Astrocyte (in vitro differentiated cells and primary cell): Measurements from ENCODE around the gene EN1. TPM values are rescaled to one million over a fixed set of nuclear protein-coding genes. Genes with fewer than 3 reads are reported as not detected.

Experiments used
- DNase-seq: peaks from one replicate; pipeline ENCODE4 v3.0.0-alpha.2; 2010; ENCODE audit warnings: low read depth
- FAIRE-seq: peaks from 2 replicates; lab custom pipeline; 2011; peaks lifted over from hg19 to GRCh38; lab: Jason Lieb, UNC
- H2AFZ ChIP-seq: 2 replicates; pipeline ENCODE4 v1.6.0; 2012; ENCODE audit warnings: low read depth, low read length, inconsistent platforms
- H3K27ac ChIP-seq: 2 replicates; pipeline ENCODE4 v1.5.1; 2011; ENCODE audit warnings: low read depth, low read length, inconsistent platforms
- H3K27me3 ChIP-seq: 2 replicates; pipeline ENCODE4 v1.6.0; 2011; ENCODE audit warnings: low read length, inconsistent platforms; ENCODE audit not compliant: insufficient read depth
- H3K36me3 ChIP-seq: 2 replicates; pipeline ENCODE4 v1.5.1; 2011; ENCODE audit warnings: low read length, inconsistent platforms; ENCODE audit not compliant: insufficient read depth
- H3K4me1 ChIP-seq: 2 replicates; pipeline ENCODE4 v1.5.1; 2011; ENCODE audit warnings: low read length, inconsistent platforms; ENCODE audit not compliant: insufficient read depth
- H3K4me2 ChIP-seq: 2 replicates; pipeline ENCODE4 v1.6.0; 2012; ENCODE audit warnings: low read length, inconsistent platforms
- H3K4me3 ChIP-seq: 2 replicates; pipeline ENCODE4 v1.5.1; 2011; ENCODE audit warnings: low read depth, mild to moderate bottlenecking, low read length, inconsistent platforms; ENCODE audit not compliant: insufficient read depth
- H3K79me2 ChIP-seq: 2 replicates; pipeline ENCODE4 v1.6.0; 2012; ENCODE audit warnings: mild to moderate bottlenecking, low read length, inconsistent platforms; ENCODE audit not compliant: insufficient read depth
- H3K9ac ChIP-seq: 2 replicates; pipeline ENCODE4 v1.6.0; 2012; ENCODE audit warnings: mild to moderate bottlenecking, low read length, inconsistent platforms
- H3K9me3 ChIP-seq: 2 replicates; pipeline ENCODE4 v1.5.1; 2012; ENCODE audit warnings: low read depth, mild to moderate bottlenecking, low read length, inconsistent platforms; ENCODE audit not compliant: insufficient read depth
- H4K20me1 ChIP-seq: 2 replicates; pipeline ENCODE4 v1.6.0; 2012; ENCODE audit warnings: low read length, inconsistent platforms; ENCODE audit not compliant: insufficient read depth
- H3K27ac Mint-ChIP-seq: one replicate; pipeline ENCODE4 v1.8.0; 2021; ENCODE audit warnings: mild to moderate bottlenecking, mixed read lengths; ENCODE audit not compliant: unreplicated experiment
- H3K27me3 Mint-ChIP-seq: one replicate; pipeline ENCODE4 v1.8.0; 2021; ENCODE audit warnings: low read depth, mixed read lengths; ENCODE audit not compliant: unreplicated experiment
- H3K36me3 Mint-ChIP-seq: one replicate; pipeline ENCODE4 v1.8.0; 2021; ENCODE audit warnings: low read depth, mixed read lengths; ENCODE audit not compliant: unreplicated experiment
- H3K4me1 Mint-ChIP-seq: one replicate; pipeline ENCODE4 v1.8.0; 2021; ENCODE audit warnings: low read depth, mixed read lengths; ENCODE audit not compliant: unreplicated experiment
- H3K4me3 Mint-ChIP-seq: one replicate; pipeline ENCODE4 v1.8.0; 2021; ENCODE audit warnings: mild to moderate bottlenecking, moderate library complexity, mixed read lengths; ENCODE audit not compliant: unreplicated experiment
- H3K9me3 Mint-ChIP-seq: one replicate; pipeline ENCODE4 v1.8.0; 2021; ENCODE audit warnings: mild to moderate bottlenecking, mixed read lengths; ENCODE audit not compliant: unreplicated experiment
- EZH2 ChIP-seq: IDR thresholded peaks from 2 replicates; pipeline ENCODE4 v1.6.1; 2012; ENCODE audit warnings: mild to moderate bottlenecking, low read length, inconsistent platforms; ENCODE audit not compliant: insufficient read depth
- total RNA-seq: library from RNA; stranded (reverse); gene quantifications from 2 replicates; pipeline ENCODE4 v1.2.1, GENCODE V29; 2021
- TF ChIP-seq, protein P1 (sequence below): IDR thresholded peaks from 2 replicates; pipeline ENCODE4 v1.5.1; 2011; ENCODE audit warnings: low read depth, mild to moderate bottlenecking, inconsistent platforms, low read length, moderate library complexity; ENCODE audit not compliant: insufficient read depth

The EN1 gene
- total RNA-seq, 1 donor from 2014 or later = 0.09 TPM

DNA sequence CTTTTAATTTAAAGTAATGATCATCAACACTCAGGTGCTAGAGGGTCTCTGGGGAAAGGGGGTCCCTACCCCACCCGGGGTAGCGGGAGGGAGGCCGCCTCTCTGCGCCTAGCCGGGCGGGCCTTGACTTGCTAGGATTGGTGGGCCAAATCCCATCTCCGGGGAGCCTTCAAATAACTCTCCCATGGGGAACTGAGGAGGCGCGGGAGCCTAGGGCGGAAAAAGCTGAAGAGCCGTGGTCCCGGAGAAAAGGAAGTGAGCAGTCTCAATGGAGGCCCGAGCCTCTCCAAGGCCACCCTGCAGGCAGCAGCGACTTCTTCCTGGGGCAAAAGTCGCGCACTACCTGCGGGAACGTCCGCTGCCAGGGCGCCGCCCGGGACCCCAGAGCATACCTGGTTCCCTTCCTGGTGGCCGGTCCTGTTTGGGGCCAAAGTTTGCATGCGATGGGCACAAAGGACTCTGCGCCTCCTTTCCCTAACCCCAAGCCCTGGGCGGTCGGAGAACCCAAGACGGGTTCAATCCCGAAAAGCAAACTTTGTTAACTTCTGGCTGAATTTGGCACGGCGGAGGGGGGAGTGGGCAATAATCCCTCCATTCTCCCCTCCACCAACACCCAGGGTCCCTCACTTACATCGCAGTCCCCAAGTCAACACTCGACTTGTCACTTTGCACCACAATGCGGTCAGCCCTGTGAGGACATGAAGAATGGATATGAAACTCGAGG, 13.6 kb downstream of the EN1 start:
- no peaks in the 10 kb centered on the region for H3K36me3 ChIP-seq
- H3K27me3 Mint-ChIP-seq = peaks cover 93% of the 10 kb centered on the region
- H3K4me3 ChIP-seq = no peak overlapping the region

DNA sequence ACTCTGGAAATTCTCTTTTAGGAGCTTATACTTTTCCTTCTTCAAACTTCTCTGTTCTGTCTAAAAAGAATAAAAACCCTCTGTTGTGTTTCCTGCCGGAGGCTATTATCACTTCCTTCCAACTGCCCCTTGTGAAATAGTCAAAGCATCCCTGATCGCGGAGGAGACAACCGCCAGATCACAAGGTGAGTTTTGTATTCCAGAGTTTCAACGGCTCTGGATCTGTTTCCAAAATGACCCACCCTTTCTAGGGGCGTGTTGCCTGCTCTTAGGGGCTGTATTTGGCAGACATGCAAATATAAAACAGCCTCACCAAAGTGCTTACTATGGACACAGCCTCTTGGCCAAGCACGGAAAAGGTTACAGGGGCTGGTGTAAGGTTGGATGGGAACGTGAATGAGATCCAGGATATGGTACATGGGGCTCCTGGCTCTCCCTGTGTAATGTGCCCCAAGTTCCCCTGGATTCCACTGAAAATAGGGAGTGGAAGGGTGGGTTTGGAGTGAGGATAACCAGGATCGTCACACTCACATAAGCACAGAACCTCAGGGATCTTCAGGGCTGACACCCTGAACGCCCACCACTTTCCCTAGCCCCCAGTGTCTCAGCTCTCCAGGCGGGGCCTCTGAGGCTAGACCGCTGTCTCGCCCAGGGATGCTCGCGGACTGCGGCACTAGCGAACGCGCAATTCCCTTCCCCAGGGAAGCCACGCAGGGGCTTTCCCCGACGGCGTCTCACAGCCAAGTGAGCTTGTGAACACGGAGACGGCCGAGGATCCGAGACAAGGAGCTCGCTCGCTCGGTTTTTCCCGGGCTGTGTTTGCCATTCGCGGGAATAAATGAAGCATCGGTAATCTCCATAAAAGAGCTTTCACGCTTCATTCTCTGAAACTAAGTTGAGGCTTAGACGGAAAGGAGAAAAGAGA, 14.4 kb downstream of the EN1 start:
- Histone ChIP-seq H3K9ac (no peak overlapping the region), H3K36me3 (no peaks in the 10 kb centered on the region), H3K4me3 (no peak overlapping the region), H3K9me3 (no peaks in the 10 kb centered on the region), H3K27me3 (peaks cover 50% of the 10 kb centered on the region), H3K27ac (no peak overlapping the region), H4K20me1 (no peaks in the 10 kb centered on the region), H3K4me2 (no peak overlapping the region), H2AFZ (no peak overlapping the region), H3K79me2 (no peaks in the 10 kb centered on the region), H3K4me1 (peaks cover 7% of the 10 kb centered on the region)
- no peak for TF ChIP-seq EZH2
- TF ChIP-seq, protein P1, sequence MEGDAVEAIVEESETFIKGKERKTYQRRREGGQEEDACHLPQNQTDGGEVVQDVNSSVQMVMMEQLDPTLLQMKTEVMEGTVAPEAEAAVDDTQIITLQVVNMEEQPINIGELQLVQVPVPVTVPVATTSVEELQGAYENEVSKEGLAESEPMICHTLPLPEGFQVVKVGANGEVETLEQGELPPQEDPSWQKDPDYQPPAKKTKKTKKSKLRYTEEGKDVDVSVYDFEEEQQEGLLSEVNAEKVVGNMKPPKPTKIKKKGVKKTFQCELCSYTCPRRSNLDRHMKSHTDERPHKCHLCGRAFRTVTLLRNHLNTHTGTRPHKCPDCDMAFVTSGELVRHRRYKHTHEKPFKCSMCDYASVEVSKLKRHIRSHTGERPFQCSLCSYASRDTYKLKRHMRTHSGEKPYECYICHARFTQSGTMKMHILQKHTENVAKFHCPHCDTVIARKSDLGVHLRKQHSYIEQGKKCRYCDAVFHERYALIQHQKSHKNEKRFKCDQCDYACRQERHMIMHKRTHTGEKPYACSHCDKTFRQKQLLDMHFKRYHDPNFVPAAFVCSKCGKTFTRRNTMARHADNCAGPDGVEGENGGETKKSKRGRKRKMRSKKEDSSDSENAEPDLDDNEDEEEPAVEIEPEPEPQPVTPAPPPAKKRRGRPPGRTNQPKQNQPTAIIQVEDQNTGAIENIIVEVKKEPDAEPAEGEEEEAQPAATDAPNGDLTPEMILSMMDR = no peak
- H3K9me3 Mint-ChIP-seq = peaks cover 4% of the 10 kb centered on the region
- peaks cover 3% of the 10 kb centered on the region for H3K36me3 Mint-ChIP-seq
- DNase-seq (no peak), FAIRE-seq (no peak)
- no peak overlapping the region for H3K4me3 Mint-ChIP-seq
- H3K27me3 Mint-ChIP-seq = peaks cover 90% of the 10 kb centered on the region
- H3K27ac Mint-ChIP-seq = no peak overlapping the region
- no peaks in the 10 kb centered on the region for H3K4me1 Mint-ChIP-seq

More for the DNA sequence above, 13.6 kb downstream of the EN1 start:
- peaks cover 7% of the 10 kb centered on the region for H3K4me1 ChIP-seq
- H3K4me2 ChIP-seq = no peak overlapping the region
- peak; percentile 40 for TF ChIP-seq EZH2
- TF ChIP-seq, protein P1 = no peak
- H4K20me1 ChIP-seq = no peaks in the 10 kb centered on the region
- H3K79me2 ChIP-seq = no peaks in the 10 kb centered on the region
- H3K9ac ChIP-seq = no peak overlapping the region
- H3K4me1 Mint-ChIP-seq = no peaks in the 10 kb centered on the region
- H3K9me3 ChIP-seq = no peaks in the 10 kb centered on the region
- no peak overlapping the region for H3K27ac ChIP-seq
- H3K9me3 Mint-ChIP-seq = peaks cover 4% of the 10 kb centered on the region
- no peak overlapping the region for H2AFZ ChIP-seq
- FAIRE-seq (no peak), DNase-seq (no peak)
- H3K27me3 ChIP-seq = peaks cover 53% of the 10 kb centered on the region
- no peak overlapping the region for H3K27ac Mint-ChIP-seq
- H3K36me3 Mint-ChIP-seq = peaks cover 3% of the 10 kb centered on the region
- H3K4me3 Mint-ChIP-seq = no peak overlapping the region
